Measurements from ENCODE around the gene LTBP2.

Gene LTBP2
- 0.63 to 8.3 (median 1.1) reads per million in 9 experiments for total RNA-seq

GRCh38 chr14:74611650-74612349 lies at the start of gene LTBP2:
TSS of gene LTBP2 (minus strand) at chr14:74612237. CDS start at chr14:74611944, 293 bp downstream.
- Mint-ChIP-seq H3K9me3 (no peaks in the 10 kb centered on the region), H3K27ac (peak within 1 kb of the TSS in 1 of 2 donors; percentile 44), H3K27me3 (no peaks in the 10 kb centered on the region), H3K4me3 (peak within 1 kb of the TSS; percentile 78), H3K4me1 (ENCODE audit: low read depth in 2 of 2) (peaks cover 41 to 44% of the 10 kb centered on the region in 2 donors), H3K36me3 (ENCODE audit: insufficient read depth) (peaks cover 5% of the 10 kb centered on the region)
- DNase-seq: no peak
- peak; percentile 23 for ATAC-seq (replicated peaks)

- Mint-ChIP-seq H3K4me3 (no peak overlapping the region), H3K36me3 (ENCODE audit: insufficient read depth) (peaks cover 49% of the 10 kb centered on the region), H3K27ac (no peak overlapping the region), H3K27me3 (no peaks in the 10 kb centered on the region), H3K4me1 (ENCODE audit: low read depth in 2 of 2) (no peaks in the 10 kb centered on the region), H3K9me3 (no peaks in the 10 kb centered on the region)
- DNase-seq (no peak), ATAC-seq (replicated peaks) (no peak)
Measured at GRCh38 chr14:74660863-74661262, 48.8 kb upstream of the LTBP2 start.

GRCh38 chr14:74660167-74660566 lies 48.1 kb upstream of the LTBP2 start:
- no peak for ATAC-seq (replicated peaks)
- H3K9me3 Mint-ChIP-seq: no peaks in the 10 kb centered on the region
- no peak overlapping the region for H3K4me3 Mint-ChIP-seq
- H3K27me3 Mint-ChIP-seq: no peaks in the 10 kb centered on the region
- peaks cover 0 to 2% of the 10 kb centered on the region in 2 donors for H3K4me1 Mint-ChIP-seq (ENCODE audit: low read depth in 2 of 2)
- H3K36me3 Mint-ChIP-seq (ENCODE audit: insufficient read depth): peaks cover 44% of the 10 kb centered on the region
- DNase-seq: no peak
- H3K27ac Mint-ChIP-seq: no peak overlapping the region

GRCh38 chr14:74658535-74659131 lies 46.6 kb upstream of the LTBP2 start:
- H3K36me3 Mint-ChIP-seq (ENCODE audit: insufficient read depth): peaks cover 33% of the 10 kb centered on the region
- H3K27ac Mint-ChIP-seq: no peak overlapping the region
- DNase-seq (no peak), ATAC-seq (replicated peaks) (no peak)
- H3K4me3 Mint-ChIP-seq: no peak overlapping the region
- H3K27me3 Mint-ChIP-seq: no peaks in the 10 kb centered on the region
- H3K9me3 Mint-ChIP-seq: no peaks in the 10 kb centered on the region
- H3K4me1 Mint-ChIP-seq (ENCODE audit: low read depth in 2 of 2): peaks cover 0 to 2% of the 10 kb centered on the region in 2 donors

GRCh38 chr14:74656964-74657363 lies 44.9 kb upstream of the LTBP2 start:
- Mint-ChIP-seq H3K36me3 (ENCODE audit: insufficient read depth) (peaks cover 19% of the 10 kb centered on the region), H3K9me3 (no peaks in the 10 kb centered on the region), H3K4me3 (no peak overlapping the region), H3K27me3 (no peaks in the 10 kb centered on the region), H3K4me1 (ENCODE audit: low read depth in 2 of 2) (peaks cover 1 to 2% of the 10 kb centered on the region in 2 donors), H3K27ac (peak overlapping the region in 1 of 2 donors; percentile 8)
- DNase-seq (no peak), ATAC-seq (replicated peaks) (no peak)

GRCh38 chr14:74655599-74656395 lies 43.8 kb upstream of the LTBP2 start:
- Mint-ChIP-seq H3K27me3 (no peaks in the 10 kb centered on the region), H3K9me3 (no peaks in the 10 kb centered on the region), H3K27ac (peak overlapping the region in 1 of 2 donors; percentile 65), H3K4me1 (ENCODE audit: low read depth in 2 of 2) (peaks cover 9 to 12% of the 10 kb centered on the region in 2 donors), H3K36me3 (ENCODE audit: insufficient read depth) (peaks cover 8% of the 10 kb centered on the region), H3K4me3 (no peak overlapping the region)
- no peak for DNase-seq
- ATAC-seq (replicated peaks): no peak

GRCh38 chr14:74654931-74655330 lies 42.9 kb upstream of the LTBP2 start:
- Mint-ChIP-seq H3K9me3 (no peaks in the 10 kb centered on the region), H3K4me1 (ENCODE audit: low read depth in 2 of 2) (peaks cover 14 to 16% of the 10 kb centered on the region in 2 donors), H3K27me3 (no peaks in the 10 kb centered on the region), H3K36me3 (ENCODE audit: insufficient read depth) (peaks cover 7% of the 10 kb centered on the region), H3K4me3 (no peak overlapping the region), H3K27ac (peak overlapping the region in 1 of 2 donors; percentile 65)
- DNase-seq: no peak
- ATAC-seq (replicated peaks): no peak

GRCh38 chr14:74653386-74654138 lies 41.5 kb upstream of the LTBP2 start:
- DNase-seq (no peak), ATAC-seq (replicated peaks) (no peak)
- Mint-ChIP-seq H3K27me3 (no peaks in the 10 kb centered on the region), H3K4me1 (ENCODE audit: low read depth in 2 of 2) (peaks cover 14 to 16% of the 10 kb centered on the region in 2 donors), H3K27ac (peak overlapping the region; percentile 55 to 80), H3K4me3 (no peak overlapping the region), H3K9me3 (no peaks in the 10 kb centered on the region), H3K36me3 (ENCODE audit: insufficient read depth) (peaks cover 3% of the 10 kb centered on the region)

GRCh38 chr14:74652541-74652940 lies 40.5 kb upstream of the LTBP2 start:
- Mint-ChIP-seq H3K27me3 (no peaks in the 10 kb centered on the region), H3K27ac (peak overlapping the region; percentile 55 to 80), H3K4me3 (no peak overlapping the region), H3K9me3 (no peaks in the 10 kb centered on the region), H3K4me1 (ENCODE audit: low read depth in 2 of 2) (peaks cover 14 to 16% of the 10 kb centered on the region in 2 donors), H3K36me3 (ENCODE audit: insufficient read depth) (peaks cover 3% of the 10 kb centered on the region)
- DNase-seq (no peak), ATAC-seq (replicated peaks) (no peak)

- peaks cover 16 to 17% of the 10 kb centered on the region in 2 donors for H3K4me1 Mint-ChIP-seq (ENCODE audit: low read depth in 2 of 2)
- no peaks in the 10 kb centered on the region for H3K27me3 Mint-ChIP-seq
- H3K36me3 Mint-ChIP-seq (ENCODE audit: insufficient read depth): peaks cover 3% of the 10 kb centered on the region
- no peak for ATAC-seq (replicated peaks)
- DNase-seq: no peak
- no peaks in the 10 kb centered on the region for H3K9me3 Mint-ChIP-seq
- H3K27ac Mint-ChIP-seq: peak overlapping the region; percentile 66 to 92
- H3K4me3 Mint-ChIP-seq: no peak overlapping the region
Measured at GRCh38 chr14:74650927-74651686, 39.1 kb upstream of the LTBP2 start.

- H3K9me3 Mint-ChIP-seq: no peaks in the 10 kb centered on the region
- H3K27me3 Mint-ChIP-seq: no peaks in the 10 kb centered on the region
- H3K4me3 Mint-ChIP-seq: no peak overlapping the region
- H3K4me1 Mint-ChIP-seq (ENCODE audit: low read depth in 2 of 2): peaks cover 16 to 18% of the 10 kb centered on the region in 2 donors
- DNase-seq: no peak
- H3K36me3 Mint-ChIP-seq (ENCODE audit: insufficient read depth): peaks cover 3% of the 10 kb centered on the region
- ATAC-seq (replicated peaks): no peak
- H3K27ac Mint-ChIP-seq: peak overlapping the region in 1 of 2 donors; percentile 10
Measured at GRCh38 chr14:74649673-74650072, 37.6 kb upstream of the LTBP2 start.

GRCh38 chr14:74649167-74649566 lies 37.1 kb upstream of the LTBP2 start:
- ATAC-seq (replicated peaks) (no peak), DNase-seq (no peak)
- Mint-ChIP-seq H3K36me3 (ENCODE audit: insufficient read depth) (peaks cover 3% of the 10 kb centered on the region), H3K9me3 (no peaks in the 10 kb centered on the region), H3K27ac (peak overlapping the region in 1 of 2 donors; percentile 10), H3K4me1 (ENCODE audit: low read depth in 2 of 2) (peaks cover 16 to 18% of the 10 kb centered on the region in 2 donors), H3K27me3 (no peaks in the 10 kb centered on the region), H3K4me3 (no peak overlapping the region)
